ENCODE data around the gene PPP1R1C. TPM values are rescaled to one million over a fixed set of nuclear protein-coding genes. Genes with fewer than 3 reads are reported as not detected.
"Not testable (repeated sequence)": the region's sequence is repeated elsewhere in the genome, so short reads cannot be mapped to it uniquely, and the experiment has no call there.

The PPP1R1C gene
- total RNA-seq, 4 donors from 2014 or later = not detected

DNA sequence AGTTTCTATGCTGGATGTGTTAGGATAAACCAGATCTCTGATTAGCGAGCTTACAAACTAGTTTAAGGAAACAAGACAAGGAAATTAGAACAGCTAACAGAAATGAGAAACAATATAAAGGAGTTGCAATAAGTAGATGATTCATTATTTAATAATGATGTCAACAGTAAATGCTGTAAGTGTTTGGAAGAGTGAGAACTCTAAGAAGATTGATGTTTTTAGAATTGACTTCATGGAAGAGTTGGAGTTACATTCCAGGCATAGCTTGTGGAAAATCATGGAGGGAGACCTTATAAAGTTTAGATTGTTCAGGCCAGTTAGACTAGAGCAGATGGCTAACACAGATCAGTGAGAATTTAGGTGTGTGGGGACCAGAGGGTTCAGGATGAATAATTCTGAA lies 32.6 kb downstream of the PPP1R1C start:
- H3K27ac ChIP-seq = no peak overlapping the region
- peaks cover 0 to 5% (median 0%) of the 10 kb centered on the region in 3 donors for H3K9me3 ChIP-seq
- no peak for TF ChIP-seq POLR2A (IDR thresholded peaks at IDR 0.05)
- no peak for TF ChIP-seq CTCF (IDR thresholded peaks at IDR 0.05 in 4 of 5, conservative IDR thresholded peaks at IDR 0.05 in 1 of 5)
- no peaks in the 10 kb centered on the region for H3K27me3 ChIP-seq
- H3K4me3 ChIP-seq = no peak overlapping the region
- no peaks in the 10 kb centered on the region for H3K36me3 ChIP-seq
- intact Hi-C loops (cut with DNase I; ENCODE audit: low total_unique reads) (no loop called here), in situ Hi-C loops (cut with MboI; ENCODE audit: low sequenced_read_pairs in 4 of 4) (no loop called here)
- H3K4me1 ChIP-seq = no peaks in the 10 kb centered on the region
- no peak for DNase-seq
- no peak for ATAC-seq

GRCh38 chr2:182019731-182020130 lies 34.1 kb downstream of the PPP1R1C start:
- in situ Hi-C loops (cut with MboI; ENCODE audit: low sequenced_read_pairs in 4 of 4) (no loop called here), intact Hi-C loops (cut with DNase I; ENCODE audit: low total_unique reads) (no loop called here)
- Histone ChIP-seq H3K27me3 (no peaks in the 10 kb centered on the region), H3K36me3 (no peaks in the 10 kb centered on the region), H3K27ac (no peak overlapping the region), H3K9me3 (peaks cover 0 to 12% (median 0%) of the 10 kb centered on the region in 3 donors), H3K4me3 (no peak overlapping the region), H3K4me1 (no peaks in the 10 kb centered on the region)
- TF ChIP-seq POLR2A (IDR thresholded peaks at IDR 0.05) (no peak), CTCF (IDR thresholded peaks at IDR 0.05 in 4 of 5, conservative IDR thresholded peaks at IDR 0.05 in 1 of 5) (no peak)
- ATAC-seq = no peak
- DNase-seq = no peak

- in situ Hi-C loops (cut with MboI; ENCODE audit: low sequenced_read_pairs in 4 of 4) = no loop called here
- no peak for ATAC-seq
- Histone ChIP-seq H3K27ac (no peak overlapping the region), H3K27me3 (no peaks in the 10 kb centered on the region), H3K4me3 (no peak overlapping the region), H3K4me1 (no peaks in the 10 kb centered on the region), H3K36me3 (no peaks in the 10 kb centered on the region), H3K9me3 (peaks cover 0 to 12% (median 0%) of the 10 kb centered on the region in 3 donors)
- intact Hi-C loops (cut with DNase I; ENCODE audit: low total_unique reads) = no loop called here
- TF ChIP-seq POLR2A (IDR thresholded peaks at IDR 0.05) (no peak), CTCF (IDR thresholded peaks at IDR 0.05 in 4 of 5, conservative IDR thresholded peaks at IDR 0.05 in 1 of 5) (no peak)
- DNase-seq = no peak
These were observed 34.8 kb downstream of the PPP1R1C start for GRCh38 chr2:182020286-182021070.

GRCh38 chr2:182023235-182023634 lies 37.6 kb downstream of the PPP1R1C start:
- H3K27ac ChIP-seq = no peak overlapping the region
- intact Hi-C loops (cut with DNase I; ENCODE audit: low total_unique reads) (no loop called here), in situ Hi-C loops (cut with MboI; ENCODE audit: low sequenced_read_pairs in 4 of 4) (no loop called here)
- no peak overlapping the region for H3K4me3 ChIP-seq
- DNase-seq (no peak), ATAC-seq (no peak)
- H3K4me1 ChIP-seq = no peaks in the 10 kb centered on the region
- peaks cover 0 to 12% (median 0%) of the 10 kb centered on the region in 3 donors for H3K9me3 ChIP-seq
- TF ChIP-seq CTCF (IDR thresholded peaks at IDR 0.05 in 4 of 5, conservative IDR thresholded peaks at IDR 0.05 in 1 of 5) = no peak
- TF ChIP-seq POLR2A (IDR thresholded peaks at IDR 0.05) = no peak
- H3K36me3 ChIP-seq = no peaks in the 10 kb centered on the region
- no peaks in the 10 kb centered on the region for H3K27me3 ChIP-seq

DNA sequence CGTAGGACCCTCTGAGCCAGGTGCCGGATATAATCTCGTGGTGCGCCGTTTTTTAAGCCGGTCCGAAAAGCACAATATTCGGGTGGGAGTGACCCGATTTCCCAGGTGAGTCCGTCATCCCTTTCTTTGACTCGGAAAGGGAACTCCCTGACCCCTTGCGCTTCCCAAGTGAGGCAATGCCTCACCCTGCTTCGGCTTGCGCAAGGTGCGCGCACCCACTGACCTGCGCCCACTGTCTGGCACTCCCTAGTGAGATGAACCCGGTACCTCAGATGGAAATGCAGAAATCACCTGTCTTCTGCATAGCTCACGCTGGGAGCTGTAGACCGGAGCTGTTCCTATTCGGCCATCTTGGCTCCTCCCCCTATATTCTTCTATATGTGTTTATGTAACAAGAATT lies 45.2 kb downstream of the PPP1R1C start:
- H3K36me3 ChIP-seq; H3K9me3 ChIP-seq; H3K27ac ChIP-seq; H3K4me1 ChIP-seq; intact Hi-C loops (cut with DNase I; ENCODE audit: low total_unique reads); in situ Hi-C loops (cut with MboI; ENCODE audit: low sequenced_read_pairs in 4 of 4); ATAC-seq; H3K4me3 ChIP-seq; DNase-seq; H3K27me3 ChIP-seq: not testable (repeated sequence)
